HCT116 (cell line): ENCODE measurements around the gene AKAP13. TPM values are rescaled to one million over a fixed set of nuclear protein-coding genes. Genes with fewer than 3 reads are reported as not detected.

Source experiments
- ATAC-seq: fragments of 200-7000 bp; cut with Tn5 transposase; 2 replicates; pipeline ENCODE4 v1.9.1; 2020; ENCODE audit warnings: mild to moderate bottlenecking, moderate library complexity
- BruUV-seq: library from RNA; stranded (reverse); fragments of 400-500 nt; replicated peaks from 2 replicates; lab custom pipeline; 2021; lab: Mats Ljungman, UMichigan
- CTCF ChIA-PET: fragments of 300-600 bp; sonication (Branson Sonifier 250); formaldehyde crosslinking; loops from one replicate; lab custom pipeline; 2021; ENCODE audit warnings: antibody characterized with exemption; lab: Charles Lee
- POLR2A ChIA-PET: fragments of 300-600, 350-600 bp; sonication (Branson Sonifier 250); formaldehyde crosslinking; loops from one replicate; lab custom pipeline; 2021; ENCODE audit warnings: antibody characterized with exemption; lab: Charles Lee
- RAD21 ChIA-PET, 2 experiments: fragments of 300-600 bp; sonication (Branson Sonifier 250); formaldehyde crosslinking; loops; one replicate each; lab custom pipeline; 2023; ENCODE audit warnings: low total read pairs in 2 of 2; ENCODE audit not compliant: uncharacterized antibody in 2 of 2, unreplicated experiment in 2 of 2, low non-redundant PET in 1 of 2; lab: Charles Lee
- DNase-seq: peaks from one replicate; pipeline ENCODE4 v3.0.0-alpha.2; 2010; ENCODE audit warnings: low read depth, low spot score
- H2AFZ ChIP-seq: fragments of 200-600 bp; shearing (Covaris generic), sonication (generic); 2 replicates; pipeline ENCODE4 v1.6.1; 2017; ENCODE audit warnings: low read depth, mixed run types, mixed read lengths, antibody characterized with exemption, low read length; ENCODE audit not compliant: poor library complexity, severe bottlenecking
- H3K27ac ChIP-seq: 2 replicates; pipeline ENCODE4 v1.5.1; 2012; ENCODE audit warnings: low read depth, low read length
- H3K27me3 ChIP-seq: fragments of 200-600 bp; sonication (generic); 2 replicates; pipeline ENCODE4 v1.6.1; 2016; ENCODE audit warnings: mixed run types, low read length, mixed read lengths; ENCODE audit not compliant: insufficient read depth
- H3K36me3 ChIP-seq, 2 experiments: fragments of 200-500 bp in 1 of 2; fragments of 200-600 bp in 1 of 2; sonication (Bioruptor generic) in 1 of 2; sonication (generic) in 1 of 2; 2 replicates each; pipeline versions ENCODE4 v1.5.1 to v1.6.1; 2014 to 2016; ENCODE audit warnings: low read length in 2 of 2, inconsistent platforms in 1 of 2, mixed read lengths in 1 of 2, mixed run types in 1 of 2; ENCODE audit not compliant: insufficient read depth in 2 of 2, control insufficient read depth in 1 of 2
- H3K4me1 ChIP-seq, 2 experiments: fragments of 200-600 bp in 1 of 2; sonication (generic) in 1 of 2; 2 replicates each; pipeline versions ENCODE4 v1.5.1 to v1.6.1; 2012 to 2017; ENCODE audit warnings: low read length in 2 of 2, inconsistent platforms in 1 of 2, mild to moderate bottlenecking in 1 of 2, mixed read lengths in 1 of 2, mixed run types in 1 of 2, moderate library complexity in 1 of 2; ENCODE audit not compliant: insufficient read depth in 2 of 2, control insufficient read depth in 1 of 2
- H3K4me2 ChIP-seq: fragments of 200-600 bp; sonication (generic); 2 replicates; pipeline ENCODE4 v1.6.1; 2017; ENCODE audit warnings: mixed run types, low read length, mixed read lengths
- H3K4me3 ChIP-seq, 2 experiments: fragments of 200-600 bp in 1 of 2; sonication (generic) in 1 of 2; replicated peaks in 1 of 2; 2 replicates each; pipeline ENCODE4 v1.5.1; 2011 to 2016; ENCODE audit warnings: low read length in 2 of 2, control low read depth in 1 of 2, low read depth in 1 of 2, mild to moderate bottlenecking in 1 of 2, mixed read lengths in 1 of 2, mixed run types in 1 of 2
- H3K79me2 ChIP-seq: fragments of 200-600 bp; sonication (generic); 2 replicates; pipeline ENCODE4 v1.6.1; 2017; ENCODE audit warnings: mild to moderate bottlenecking, mixed run types, low read length, moderate library complexity, mixed read lengths; ENCODE audit not compliant: insufficient read depth
- H3K9ac ChIP-seq: fragments of 200-600 bp; sonication (generic); 2 replicates; pipeline ENCODE4 v1.6.1; 2016; ENCODE audit warnings: low read length, mixed read lengths
- H3K9me2 ChIP-seq: fragments of 200-600 bp; sonication (generic), shearing (Covaris generic); 2 replicates; pipeline ENCODE4 v1.6.1; 2017; ENCODE audit warnings: mixed run types, mild to moderate bottlenecking, moderate library complexity; ENCODE audit not compliant: insufficient read depth
- H3K9me3 ChIP-seq, 2 experiments: fragments of 200-500 bp in 1 of 2; fragments of 200-600 bp in 1 of 2; sonication (Bioruptor generic) in 1 of 2; sonication (generic) in 1 of 2; 2 replicates each; pipeline ENCODE4 v1.6.1; 2014 to 2017; ENCODE audit warnings: low read length in 2 of 2, mixed read lengths in 2 of 2, inconsistent platforms in 1 of 2, low read depth in 1 of 2, mild to moderate bottlenecking in 1 of 2, mixed run types in 1 of 2, moderate library complexity in 1 of 2; ENCODE audit not compliant: control insufficient read depth in 1 of 2, insufficient read depth in 1 of 2
- H4K20me1 ChIP-seq: fragments of 200-600 bp; sonication (generic), shearing (Covaris generic); 2 replicates; pipeline ENCODE4 v1.6.1; 2017; ENCODE audit warnings: mixed run types, mild to moderate bottlenecking, moderate library complexity; ENCODE audit not compliant: insufficient read depth
- CBX3 ChIP-seq: IDR thresholded peaks from 2 replicates; pipeline ENCODE4 v1.6.1; 2012; ENCODE audit warnings: low read depth
- CEBPB ChIP-seq: IDR thresholded peaks from 2 replicates; pipeline ENCODE4 v1.6.1; 2012; ENCODE audit warnings: low read depth
- CTCF ChIP-seq, 3 experiments: fragments of 200-600 bp in 1 of 3; sonication (generic) in 1 of 3; IDR thresholded peaks in 2 of 3; conservative IDR thresholded peaks in 1 of 3; 2 replicates each; pipeline ENCODE4 v1.5.1; 2012 to 2017; ENCODE audit warnings: low read depth in 2 of 3, low read length in 2 of 3, antibody characterized with exemption in 1 of 3, borderline replicate concordance in 1 of 3, control low read depth in 1 of 3, mild to moderate bottlenecking in 1 of 3, mixed read lengths in 1 of 3, mixed run types in 1 of 3, moderate library complexity in 1 of 3; ENCODE audit not compliant: insufficient read depth in 1 of 3
- EZH2phosphoT487 ChIP-seq: fragments of 200-600 bp; IDR thresholded peaks from 2 replicates; pipeline ENCODE4 v1.6.1; 2018; ENCODE audit warnings: antibody characterized with exemption, borderline replicate concordance
- FOSL1 ChIP-seq: IDR thresholded peaks from 2 replicates; pipeline ENCODE4 v1.6.1; 2012; ENCODE audit warnings: low read depth
- JUND ChIP-seq: IDR thresholded peaks from 2 replicates; pipeline ENCODE4 v1.6.1; 2012
- POLR2AphosphoS5 ChIP-seq: IDR thresholded peaks from 2 replicates; pipeline ENCODE4 v1.6.1; 2011; ENCODE audit warnings: mild to moderate bottlenecking, low read depth, low read length, moderate library complexity
- RAD21 ChIP-seq: IDR thresholded peaks from 2 replicates; pipeline ENCODE4 v1.6.1; 2012; ENCODE audit warnings: low read depth, mild to moderate bottlenecking
- REST ChIP-seq: IDR thresholded peaks from 2 replicates; pipeline ENCODE4 v1.6.1; 2012; ENCODE audit warnings: low read depth
- SIN3A ChIP-seq: IDR thresholded peaks from 2 replicates; pipeline ENCODE4 v1.6.1; 2012; ENCODE audit warnings: low read depth
- SP1 ChIP-seq: IDR thresholded peaks from 2 replicates; pipeline ENCODE4 v1.6.1; 2012; ENCODE audit warnings: low read depth
- SRF ChIP-seq: IDR thresholded peaks from 2 replicates; pipeline ENCODE4 v1.6.1; 2012; ENCODE audit warnings: low read depth
- YY1 ChIP-seq: IDR thresholded peaks from 2 replicates; pipeline ENCODE4 v1.6.1; 2011; ENCODE audit warnings: low read length, low read depth, moderate library complexity, mild to moderate bottlenecking; ENCODE audit not compliant: insufficient replicate concordance; ENCODE audit errors: extremely low read depth
- ZBTB33 ChIP-seq: IDR thresholded peaks from 2 replicates; pipeline ENCODE4 v1.6.1; 2011; ENCODE audit warnings: mild to moderate bottlenecking, low read length, moderate library complexity; ENCODE audit not compliant: insufficient replicate concordance; ENCODE audit errors: extremely low read depth
- ZNF274 ChIP-seq: fragments of 200-500 bp; sonication (Bioruptor generic); IDR thresholded peaks from 2 replicates; pipeline ENCODE4 v1.6.1; 2014; ENCODE audit warnings: mild to moderate bottlenecking, low read depth, low read length, inconsistent platforms
- intact Hi-C: fragments of 100-400 bp; cut with micrococcal nuclease; formaldehyde crosslinking; loops from 2 replicates; pipeline ENCODE4 v1.10.0; 2022
- total RNA-seq: library from RNA; stranded (reverse); gene quantifications from one replicate; pipeline ENCODE4 v1.2.1, GENCODE V29; 2021; ENCODE audit not compliant: unreplicated experiment
- TF ChIP-seq, protein P1 (sequence below): IDR thresholded peaks from 2 replicates; pipeline ENCODE4 v1.6.1; 2012
- TF ChIP-seq, protein P2 (sequence below): IDR thresholded peaks from 2 replicates; pipeline ENCODE4 v1.6.1; 2012

Gene AKAP13
- total RNA-seq, 1 experiment from 2014 or later: 43.1 TPM

GRCh38 chr15:85362436-85363081, 17.8 kb upstream of the AKAP13 start:
- Histone ChIP-seq H3K9ac (no peak overlapping the region), H3K36me3 (no peaks in the 10 kb centered on the region), H3K9me2 (no peaks in the 10 kb centered on the region), H3K79me2 (no peaks in the 10 kb centered on the region), H3K9me3 (no peaks in the 10 kb centered on the region), H3K27me3 (no peaks in the 10 kb centered on the region), H3K4me3 (no peak overlapping the region), H4K20me1 (no peaks in the 10 kb centered on the region), H3K27ac (no peak overlapping the region), H2AFZ (no peak overlapping the region), H3K4me1 (peaks cover 10 to 18% of the 10 kb centered on the region in 2 experiments), H3K4me2 (no peak overlapping the region)
- DNase-seq (no peak), ATAC-seq (no peak)
- RAD21 ChIA-PET: interaction anchor here in 1 of 2 experiments (1.0 kb wide), 1 partner anchor 31 kb away, joined by 3 read pairs; no protein-coding TSS in a partner anchor
- POLR2A ChIA-PET: no interaction called here
- TF ChIP-seq CTCF (IDR thresholded peaks at IDR 0.05 in 2 of 3, conservative IDR thresholded peaks at IDR 0.05 in 1 of 3; ENCODE audit: borderline replicate concordance in 1 of 3, insufficient read depth in 1 of 3, low read depth in 2 of 3, low read length in 2 of 3): no peak
- TF ChIP-seq YY1: no peak
- no peak for TF ChIP-seq SRF
- TF ChIP-seq CBX3: no peak
- TF ChIP-seq, protein P1, sequence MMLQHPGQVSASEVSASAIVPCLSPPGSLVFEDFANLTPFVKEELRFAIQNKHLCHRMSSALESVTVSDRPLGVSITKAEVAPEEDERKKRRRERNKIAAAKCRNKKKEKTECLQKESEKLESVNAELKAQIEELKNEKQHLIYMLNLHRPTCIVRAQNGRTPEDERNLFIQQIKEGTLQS: no peak
- TF ChIP-seq JUND: no peak
- TF ChIP-seq SIN3A: no peak
- TF ChIP-seq EZH2phosphoT487: no peak
- TF ChIP-seq FOSL1: no peak
- no peak for TF ChIP-seq ZBTB33
- TF ChIP-seq REST: no peak
- TF ChIP-seq CEBPB: no peak
- TF ChIP-seq POLR2AphosphoS5: no peak
- TF ChIP-seq RAD21: no peak
- TF ChIP-seq SP1: no peak
- TF ChIP-seq, protein P2, sequence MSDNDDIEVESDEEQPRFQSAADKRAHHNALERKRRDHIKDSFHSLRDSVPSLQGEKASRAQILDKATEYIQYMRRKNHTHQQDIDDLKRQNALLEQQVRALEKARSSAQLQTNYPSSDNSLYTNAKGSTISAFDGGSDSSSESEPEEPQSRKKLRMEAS: no peak
- no peak for TF ChIP-seq ZNF274
- BruUV-seq: no TSS peak
- intact Hi-C loops: no loop called here
- CTCF ChIA-PET: no interaction called here
